ENCODE data around the gene SPTLC3.
"Not testable (repeated sequence)": the region's sequence is repeated elsewhere in the genome, so short reads cannot be mapped to it uniquely, and the experiment has no call there.

The SPTLC3 gene

DNA sequence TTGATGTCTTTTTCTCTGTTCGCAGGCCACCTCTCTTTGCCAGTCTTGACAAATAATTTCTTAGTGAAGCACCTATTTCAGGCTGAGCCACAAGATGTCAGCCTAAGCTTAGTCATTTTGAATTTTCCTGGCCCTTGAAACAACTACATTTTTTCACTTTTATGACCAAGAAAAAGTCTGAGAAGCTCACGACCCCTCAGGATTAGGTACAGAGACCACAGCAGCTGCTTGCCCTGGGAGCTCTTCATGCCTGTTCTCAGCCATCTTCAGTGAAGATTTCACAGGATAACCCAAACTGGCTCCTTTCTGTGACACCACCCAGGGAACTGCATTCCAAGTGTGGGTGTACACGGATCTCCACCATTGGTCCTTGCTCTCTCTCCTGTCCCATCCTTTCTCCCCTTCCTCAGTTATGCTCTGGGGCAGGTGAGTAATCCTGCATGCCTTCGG is 38.4 kb upstream of the SPTLC3 start:
- Histone ChIP-seq H3K9me3 (ENCODE audit: control insufficient read depth, insufficient read depth, low read length) (peaks cover 6% of the 10 kb centered on the region; the same call in 1 of the 2 replicates), H3K4me1 (ENCODE audit: control insufficient read depth, insufficient read depth, low read length) (no peaks in the 10 kb centered on the region), H3K27me3 (ENCODE audit: control insufficient read depth, insufficient read depth, low read length) (no peaks in the 10 kb centered on the region), H3K4me3 (ENCODE audit: low read depth, low read length) (no peak overlapping the region), H3K9ac (ENCODE audit: low read depth, low read length) (no peak overlapping the region), H3K27ac (ENCODE audit: low read depth, low read length) (no peak overlapping the region), H3K36me3 (ENCODE audit: control insufficient read depth, insufficient read depth, low read length) (no peaks in the 10 kb centered on the region)

DNA sequence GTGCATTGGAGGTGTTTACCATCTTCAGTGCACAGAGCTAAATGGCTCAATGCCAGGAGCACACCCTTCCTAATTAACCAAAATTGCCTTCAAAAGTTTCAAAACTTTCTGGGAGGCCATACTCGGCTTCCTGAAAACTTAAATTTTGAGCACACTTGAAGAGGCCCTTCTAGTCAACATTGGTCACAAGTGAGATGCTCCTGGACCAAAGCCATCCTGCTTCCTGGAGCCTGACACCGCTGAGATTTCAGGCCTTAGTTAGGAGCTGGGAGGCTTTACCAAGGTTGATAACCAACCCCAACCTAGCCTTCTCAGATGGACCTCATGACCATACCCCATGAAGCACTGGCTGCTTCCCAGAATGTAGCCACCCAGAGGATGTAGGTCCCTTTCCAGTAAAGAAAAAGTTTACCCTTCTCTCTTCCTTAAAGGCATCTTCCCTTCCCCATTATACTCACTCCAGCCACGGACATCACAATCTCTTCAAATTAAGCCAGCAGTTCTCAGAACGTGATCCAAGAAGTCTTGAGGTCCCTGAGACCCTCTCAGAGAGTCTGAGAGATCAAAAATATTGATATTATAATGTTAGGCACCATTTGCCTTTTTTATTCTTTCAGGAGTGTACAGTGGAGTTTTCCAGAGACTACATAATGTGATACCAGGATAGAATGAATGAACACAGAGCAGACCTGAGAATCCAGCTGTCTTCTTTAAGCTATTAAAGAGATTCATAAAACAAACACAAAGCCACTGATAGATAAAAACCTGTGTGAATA is 32.8 kb upstream of the SPTLC3 start:
- Histone ChIP-seq H3K27ac (ENCODE audit: low read depth, low read length) (no peak overlapping the region), H3K4me3 (ENCODE audit: low read depth, low read length) (no peak overlapping the region), H3K9me3 (ENCODE audit: control insufficient read depth, insufficient read depth, low read length) (no peaks in the 10 kb centered on the region), H3K4me1 (ENCODE audit: control insufficient read depth, insufficient read depth, low read length) (peaks cover 4% of the 10 kb centered on the region), H3K9ac (ENCODE audit: low read depth, low read length) (no peak overlapping the region), H3K36me3 (ENCODE audit: control insufficient read depth, insufficient read depth, low read length) (no peaks in the 10 kb centered on the region), H3K27me3 (ENCODE audit: control insufficient read depth, insufficient read depth, low read length) (no peaks in the 10 kb centered on the region)

DNA sequence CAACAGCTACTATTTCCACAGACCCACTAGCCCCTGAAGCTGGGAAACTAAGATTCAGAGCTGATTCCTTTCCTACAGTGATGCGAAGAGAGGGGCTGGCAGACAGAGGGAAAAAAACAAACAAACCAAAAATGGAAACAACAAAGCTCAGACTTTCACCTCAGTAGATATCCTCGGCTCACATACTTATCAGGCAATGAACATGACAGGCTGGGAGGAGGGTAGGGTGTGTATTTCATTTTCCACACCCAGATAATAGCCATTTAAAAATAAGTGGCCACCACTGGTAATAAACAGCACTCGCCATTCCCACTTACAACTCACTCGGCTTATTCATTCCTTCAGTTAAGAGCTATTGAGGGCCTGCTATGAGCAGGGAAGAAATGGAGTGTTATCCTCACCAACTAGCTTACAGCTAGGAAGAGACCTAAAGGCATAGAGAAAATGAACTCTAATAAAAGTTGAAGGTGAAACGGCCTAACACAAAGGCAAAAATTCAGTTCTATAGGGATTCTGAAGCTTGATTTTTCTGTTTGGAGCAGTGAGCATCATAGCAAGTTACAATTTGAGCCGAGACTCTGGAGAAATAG is 32.0 kb upstream of the SPTLC3 start:
- Histone ChIP-seq H3K9me3 (ENCODE audit: control insufficient read depth, insufficient read depth, low read length) (no peaks in the 10 kb centered on the region), H3K27me3 (ENCODE audit: control insufficient read depth, insufficient read depth, low read length) (no peaks in the 10 kb centered on the region), H3K4me1 (ENCODE audit: control insufficient read depth, insufficient read depth, low read length) (peaks cover 4% of the 10 kb centered on the region), H3K36me3 (ENCODE audit: control insufficient read depth, insufficient read depth, low read length) (no peaks in the 10 kb centered on the region), H3K4me3 (ENCODE audit: low read depth, low read length) (no peak overlapping the region), H3K9ac (ENCODE audit: low read depth, low read length) (no peak overlapping the region), H3K27ac (ENCODE audit: low read depth, low read length) (no peak overlapping the region)

DNA sequence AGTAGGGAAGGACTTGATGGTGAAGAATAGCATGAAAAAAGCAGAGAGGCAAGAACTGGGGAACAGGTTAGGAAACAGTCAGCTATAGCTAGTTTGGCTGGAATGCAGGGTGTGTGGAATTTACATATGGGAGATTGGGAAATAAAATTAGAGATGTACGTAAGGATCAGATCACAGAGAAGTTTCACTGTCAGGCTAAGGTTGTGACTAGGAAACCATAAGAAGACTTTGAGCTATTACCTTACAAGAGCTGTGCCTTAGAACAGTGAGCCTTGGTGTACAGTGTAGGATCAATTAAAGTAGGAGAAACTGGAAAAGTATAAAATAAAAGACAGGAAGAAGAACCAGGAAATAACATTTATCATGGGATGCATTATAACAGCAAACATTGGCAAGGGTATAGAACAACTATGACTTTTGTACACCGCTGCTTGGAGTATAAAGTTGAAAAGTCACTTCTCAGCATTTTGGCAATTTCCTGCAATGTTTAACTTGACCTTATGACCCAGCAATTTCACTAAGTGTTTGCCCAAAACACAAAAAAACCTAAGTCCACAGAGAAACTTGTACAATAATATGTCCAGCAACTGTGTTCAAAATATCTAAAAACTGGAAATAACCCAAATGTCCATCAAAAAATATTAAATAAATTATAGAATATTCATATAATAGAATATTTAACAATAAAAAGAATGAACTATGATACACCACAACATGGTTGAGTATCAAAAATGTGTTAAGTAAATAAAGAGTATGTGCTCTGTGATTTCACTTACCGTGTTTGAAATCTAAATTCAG is 31.2 kb upstream of the SPTLC3 start:
- no peak overlapping the region for H3K4me3 ChIP-seq (ENCODE audit: low read depth, low read length)
- no peaks in the 10 kb centered on the region for H3K9me3 ChIP-seq (ENCODE audit: control insufficient read depth, insufficient read depth, low read length)
- H3K9ac ChIP-seq (ENCODE audit: low read depth, low read length), result no peak overlapping the region
- H3K27ac ChIP-seq (ENCODE audit: low read depth, low read length), result no peak overlapping the region
- no peaks in the 10 kb centered on the region for H3K27me3 ChIP-seq (ENCODE audit: control insufficient read depth, insufficient read depth, low read length)
- no peaks in the 10 kb centered on the region for H3K36me3 ChIP-seq (ENCODE audit: control insufficient read depth, insufficient read depth, low read length)
- H3K4me1 ChIP-seq (ENCODE audit: control insufficient read depth, insufficient read depth, low read length), result peaks cover 4% of the 10 kb centered on the region

- H3K9ac ChIP-seq (ENCODE audit: low read depth, low read length), result no peak overlapping the region
- no peak overlapping the region for H3K27ac ChIP-seq (ENCODE audit: low read depth, low read length)
- H3K4me3 ChIP-seq (ENCODE audit: low read depth, low read length), result no peak overlapping the region
- H3K36me3 ChIP-seq (ENCODE audit: control insufficient read depth, insufficient read depth, low read length), result no peaks in the 10 kb centered on the region
- peaks cover 4% of the 10 kb centered on the region for H3K4me1 ChIP-seq (ENCODE audit: control insufficient read depth, insufficient read depth, low read length)
- no peaks in the 10 kb centered on the region for H3K9me3 ChIP-seq (ENCODE audit: control insufficient read depth, insufficient read depth, low read length)
- H3K27me3 ChIP-seq (ENCODE audit: control insufficient read depth, insufficient read depth, low read length), result no peaks in the 10 kb centered on the region
Observed at GRCh38 chr20:12978126-12978394, 30.7 kb upstream of the SPTLC3 start.

- no peak overlapping the region for H3K27ac ChIP-seq (ENCODE audit: low read depth, low read length)
- H3K9ac ChIP-seq (ENCODE audit: low read depth, low read length), result no peak overlapping the region
- H3K4me3 ChIP-seq (ENCODE audit: low read depth, low read length), result no peak overlapping the region
- H3K36me3 ChIP-seq (ENCODE audit: control insufficient read depth, insufficient read depth, low read length), result no peaks in the 10 kb centered on the region
- no peaks in the 10 kb centered on the region for H3K27me3 ChIP-seq (ENCODE audit: control insufficient read depth, insufficient read depth, low read length)
- no peaks in the 10 kb centered on the region for H3K9me3 ChIP-seq (ENCODE audit: control insufficient read depth, insufficient read depth, low read length)
- H3K4me1 ChIP-seq (ENCODE audit: control insufficient read depth, insufficient read depth, low read length), result peaks cover 4% of the 10 kb centered on the region
Observed at GRCh38 chr20:12978613-12979495, 29.9 kb upstream of the SPTLC3 start.

DNA sequence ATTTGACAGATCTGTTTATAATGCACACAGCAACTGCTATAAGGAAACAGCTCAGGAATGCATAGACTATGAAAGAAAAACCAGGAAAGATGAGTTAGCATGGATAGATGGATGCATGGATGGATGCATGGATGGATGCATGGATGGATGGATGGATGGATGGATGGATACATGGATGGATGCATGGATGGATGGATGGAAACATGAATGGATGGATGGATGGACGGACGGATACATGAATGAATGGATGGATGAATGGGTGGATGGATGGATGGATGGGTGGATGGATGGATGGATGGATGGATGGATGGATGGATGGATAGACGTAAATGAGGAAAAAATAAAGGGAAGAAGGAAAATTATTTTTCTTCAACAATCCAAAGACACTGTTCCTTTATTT is 29.1 kb upstream of the SPTLC3 start:
- not testable (repeated sequence) for H3K9ac ChIP-seq (ENCODE audit: low read depth, low read length); H3K4me3 ChIP-seq (ENCODE audit: low read depth, low read length); H3K27ac ChIP-seq (ENCODE audit: low read depth, low read length); H3K9me3 ChIP-seq (ENCODE audit: control insufficient read depth, insufficient read depth, low read length); H3K4me1 ChIP-seq (ENCODE audit: control insufficient read depth, insufficient read depth, low read length); H3K27me3 ChIP-seq (ENCODE audit: control insufficient read depth, insufficient read depth, low read length); H3K36me3 ChIP-seq (ENCODE audit: control insufficient read depth, insufficient read depth, low read length)

DNA sequence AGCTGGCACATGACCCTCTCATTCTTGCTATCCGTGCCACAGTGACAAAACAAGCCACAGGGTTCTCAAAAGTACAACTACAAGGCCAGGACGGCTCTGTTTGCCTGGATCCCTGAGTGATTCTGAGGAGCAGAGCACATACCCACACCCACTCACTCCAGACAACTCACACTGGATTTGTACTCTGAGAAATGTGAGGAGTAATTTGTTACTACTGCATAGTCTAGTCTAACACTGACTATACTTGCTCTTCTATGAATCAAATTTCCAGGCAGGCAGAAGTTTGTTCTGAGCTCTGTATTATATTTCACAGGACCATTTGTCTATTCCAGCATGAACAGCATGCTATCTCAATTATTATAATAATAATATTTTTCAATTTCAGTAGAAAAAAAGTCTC is 26.7 kb upstream of the SPTLC3 start:
- no peak overlapping the region for H3K4me3 ChIP-seq (ENCODE audit: low read depth, low read length)
- no peaks in the 10 kb centered on the region for H3K4me1 ChIP-seq (ENCODE audit: control insufficient read depth, insufficient read depth, low read length)
- H3K9me3 ChIP-seq (ENCODE audit: control insufficient read depth, insufficient read depth, low read length), result no peaks in the 10 kb centered on the region
- no peak overlapping the region for H3K9ac ChIP-seq (ENCODE audit: low read depth, low read length)
- no peaks in the 10 kb centered on the region for H3K36me3 ChIP-seq (ENCODE audit: control insufficient read depth, insufficient read depth, low read length)
- no peaks in the 10 kb centered on the region for H3K27me3 ChIP-seq (ENCODE audit: control insufficient read depth, insufficient read depth, low read length)
- H3K27ac ChIP-seq (ENCODE audit: low read depth, low read length), result no peak overlapping the region

DNA sequence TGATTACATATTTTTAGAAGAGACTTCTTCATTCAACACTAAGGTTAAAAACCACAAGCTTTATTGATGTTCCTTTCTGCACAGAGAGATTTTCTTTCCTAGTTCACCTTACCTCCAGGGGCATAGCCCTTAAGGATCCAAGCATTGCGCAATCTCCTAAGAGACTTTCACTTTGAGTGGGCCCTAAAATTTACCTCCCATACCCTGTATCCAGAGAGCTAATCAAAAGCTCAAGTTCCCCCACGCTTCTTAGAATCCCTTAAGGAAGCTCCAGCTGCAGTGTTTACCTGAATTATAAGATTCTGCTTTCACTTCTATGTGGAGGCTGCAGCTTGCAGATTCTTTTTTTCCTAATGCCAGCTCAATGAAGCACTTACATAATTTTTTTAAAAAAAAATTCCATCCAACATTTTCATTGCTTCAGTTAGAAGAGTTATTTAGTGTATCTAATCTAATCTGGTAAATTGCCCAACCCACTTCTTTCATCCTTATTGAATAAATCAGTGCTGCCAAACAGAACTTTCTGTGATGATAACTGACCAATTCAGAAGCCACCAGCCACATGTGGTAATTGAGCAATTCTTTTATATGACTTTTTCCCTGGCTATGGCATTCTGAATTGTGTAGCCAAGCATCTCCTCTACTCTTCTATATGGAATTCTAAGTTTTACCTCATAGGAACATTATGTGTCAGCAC is 24.6 kb upstream of the SPTLC3 start:
- H3K36me3 ChIP-seq (ENCODE audit: control insufficient read depth, insufficient read depth, low read length), result no peaks in the 10 kb centered on the region
- no peak overlapping the region for H3K27ac ChIP-seq (ENCODE audit: low read depth, low read length)
- H3K9me3 ChIP-seq (ENCODE audit: control insufficient read depth, insufficient read depth, low read length), result no peaks in the 10 kb centered on the region
- H3K4me3 ChIP-seq (ENCODE audit: low read depth, low read length), result no peak overlapping the region
- H3K27me3 ChIP-seq (ENCODE audit: control insufficient read depth, insufficient read depth, low read length), result no peaks in the 10 kb centered on the region
- H3K4me1 ChIP-seq (ENCODE audit: control insufficient read depth, insufficient read depth, low read length), result no peaks in the 10 kb centered on the region
- H3K9ac ChIP-seq (ENCODE audit: low read depth, low read length), result no peak overlapping the region

- Histone ChIP-seq H3K9me3 (ENCODE audit: control insufficient read depth, insufficient read depth, low read length) (no peaks in the 10 kb centered on the region), H3K4me1 (ENCODE audit: control insufficient read depth, insufficient read depth, low read length) (peaks cover 3% of the 10 kb centered on the region), H3K27ac (ENCODE audit: low read depth, low read length) (no peak overlapping the region), H3K4me3 (ENCODE audit: low read depth, low read length) (no peak overlapping the region), H3K9ac (ENCODE audit: low read depth, low read length) (no peak overlapping the region), H3K27me3 (ENCODE audit: control insufficient read depth, insufficient read depth, low read length) (no peaks in the 10 kb centered on the region), H3K36me3 (ENCODE audit: control insufficient read depth, insufficient read depth, low read length) (no peaks in the 10 kb centered on the region)
Observed at GRCh38 chr20:12984863-12985262, 23.9 kb upstream of the SPTLC3 start.
